Trophoblast cell (in vitro differentiated cells and primary cell): ENCODE results near the gene MTA3.
"Not testable (repeated sequence)": the region's sequence is repeated elsewhere in the genome, so short reads cannot be mapped to it uniquely, and the experiment has no call there.

Experiments used
- DNase-seq, 2 donors: peaks; one replicate each; pipeline ENCODE4 v3.0.0-alpha.2; 2016
- H2AFZ ChIP-seq: 2 replicates; pipeline ENCODE4 v1.6.1; 2013; ENCODE audit warnings: low read length, moderate library complexity, mild to moderate bottlenecking; ENCODE audit not compliant: insufficient read depth, poor library complexity
- H2AK5ac ChIP-seq: 2 replicates; pipeline ENCODE4 v1.6.1; 2013; ENCODE audit warnings: mild to moderate bottlenecking, low read length
- H2BK120ac ChIP-seq: 2 replicates; pipeline ENCODE4 v1.6.1; 2013; ENCODE audit warnings: low read length, mild to moderate bottlenecking, moderate library complexity; ENCODE audit not compliant: insufficient read depth, poor library complexity
- H2BK12ac ChIP-seq: 2 replicates; pipeline ENCODE4 v1.6.1; 2013; ENCODE audit warnings: mild to moderate bottlenecking, low read length, moderate library complexity
- H2BK5ac ChIP-seq: 2 replicates; pipeline ENCODE4 v1.6.1; 2013; ENCODE audit warnings: low read length, low read depth, moderate library complexity, mild to moderate bottlenecking; ENCODE audit not compliant: poor library complexity
- H3K14ac ChIP-seq: 2 replicates; pipeline ENCODE4 v1.6.1; 2013; ENCODE audit warnings: mild to moderate bottlenecking, low read length
- H3K18ac ChIP-seq: 2 replicates; pipeline ENCODE4 v1.6.1; 2013; ENCODE audit warnings: mild to moderate bottlenecking, low read length
- H3K23ac ChIP-seq: 2 replicates; pipeline ENCODE4 v1.6.1; 2013; ENCODE audit warnings: low read length
- H3K27ac ChIP-seq: 2 replicates; pipeline ENCODE4 v1.5.1; 2013; ENCODE audit warnings: low read depth, mild to moderate bottlenecking, inconsistent platforms, low read length, moderate library complexity
- H3K27me3 ChIP-seq: 2 replicates; pipeline ENCODE4 v1.6.1; 2013; ENCODE audit warnings: inconsistent platforms, mild to moderate bottlenecking, low read length, moderate library complexity; ENCODE audit not compliant: insufficient read depth
- H3K36me3 ChIP-seq, 2 experiments: 1 replicate in 1 of 2; 2 replicates in 1 of 2; pipeline ENCODE4 v1.6.1; 2013; ENCODE audit warnings: low read length in 2 of 2, mild to moderate bottlenecking in 2 of 2, moderate library complexity in 1 of 2; ENCODE audit not compliant: insufficient read depth in 2 of 2, control insufficient read depth in 1 of 2
- H3K4ac ChIP-seq: 2 replicates; pipeline ENCODE4 v1.6.1; 2013; ENCODE audit warnings: low read depth, mild to moderate bottlenecking, low read length, moderate library complexity
- H3K4me1 ChIP-seq, 2 experiments: 1 replicate in 1 of 2; 2 replicates in 1 of 2; pipeline ENCODE4 v1.6.1; 2013; ENCODE audit warnings: low read length in 2 of 2, mild to moderate bottlenecking in 2 of 2, moderate library complexity in 1 of 2; ENCODE audit not compliant: insufficient read depth in 2 of 2, control insufficient read depth in 1 of 2
- H3K4me2 ChIP-seq: 2 replicates; pipeline ENCODE4 v1.6.1; 2013; ENCODE audit warnings: inconsistent platforms, mild to moderate bottlenecking, low read length, moderate library complexity
- H3K4me3 ChIP-seq: 2 replicates; pipeline ENCODE4 v1.5.1; 2013; ENCODE audit warnings: mild to moderate bottlenecking, low read depth, low read length, inconsistent platforms
- H3K79me1 ChIP-seq: one replicate; pipeline ENCODE4 v1.6.1; 2013; ENCODE audit warnings: low read length
- H3K79me2 ChIP-seq: 2 replicates; pipeline ENCODE4 v1.6.1; 2013; ENCODE audit warnings: low read length, mild to moderate bottlenecking; ENCODE audit not compliant: control insufficient read depth, insufficient read depth, poor library complexity
- H3K9ac ChIP-seq: 2 replicates; pipeline ENCODE4 v1.6.1; 2013; ENCODE audit warnings: mild to moderate bottlenecking, low read length
- H3K9me3 ChIP-seq: 2 replicates; pipeline ENCODE4 v1.6.1; 2013; ENCODE audit warnings: low read depth, mild to moderate bottlenecking, control low read depth, inconsistent platforms, low read length; ENCODE audit not compliant: insufficient read depth
- H4K12ac ChIP-seq: 2 replicates; pipeline ENCODE4 v1.6.1; 2013; ENCODE audit warnings: low read depth, mild to moderate bottlenecking, low read length, moderate library complexity
- H4K8ac ChIP-seq: 2 replicates; pipeline ENCODE4 v1.6.1; 2013; ENCODE audit warnings: low read depth, mild to moderate bottlenecking, low read length, moderate library complexity
- H4K91ac ChIP-seq: one replicate; pipeline ENCODE4 v1.6.1; 2013; ENCODE audit warnings: low read depth, mild to moderate bottlenecking, low read length, moderate library complexity
- WGBS: extraction: QIAGEN DNeasy Blood & Tissue Kit; methylation state at CpG from one replicate; pipeline ENCODE4 v1.1.7; 2013; ENCODE audit warnings: missing lambda C conversion rate; ENCODE audit not compliant: insufficient read length, insufficient coverage; ENCODE audit errors: extremely low coverage; 5-methylcytosine and 5-hydroxymethylcytosine counted together

Gene MTA3

GRCh38 chr2:42638080-42638784 lies 69.8 kb downstream of the MTA3 start:
- no peak overlapping the region for H3K18ac ChIP-seq
- no peak overlapping the region for H2AK5ac ChIP-seq
- no peak overlapping the region for H3K9ac ChIP-seq
- no peak overlapping the region for H2BK120ac ChIP-seq
- H3K4ac ChIP-seq, result no peak overlapping the region
- H3K79me2 ChIP-seq, result no peaks in the 10 kb centered on the region
- H3K14ac ChIP-seq, result no peak overlapping the region
- H4K12ac ChIP-seq, result no peak overlapping the region
- H3K4me3 ChIP-seq, result no peak overlapping the region
- H4K8ac ChIP-seq, result no peak overlapping the region
- no peaks in the 10 kb centered on the region for H3K9me3 ChIP-seq
- H2BK5ac ChIP-seq, result no peak overlapping the region
- H2BK12ac ChIP-seq, result no peak overlapping the region
- no peak overlapping the region for H3K27ac ChIP-seq
- WGBS, result no CpG with 5 or more reads among the region's 7 CpGs
- no peak overlapping the region for H3K4me2 ChIP-seq
- DNase-seq, result no peak
- H2AFZ ChIP-seq, result no peak overlapping the region
- no peaks in the 10 kb centered on the region for H3K27me3 ChIP-seq
- H3K79me1 ChIP-seq, result no peaks in the 10 kb centered on the region
- no peak overlapping the region for H3K23ac ChIP-seq
- no peaks in the 10 kb centered on the region for H3K4me1 ChIP-seq
- H4K91ac ChIP-seq, result no peak overlapping the region
- H3K36me3 ChIP-seq, result peaks cover 2 to 4% of the 10 kb centered on the region in 2 experiments

DNA sequence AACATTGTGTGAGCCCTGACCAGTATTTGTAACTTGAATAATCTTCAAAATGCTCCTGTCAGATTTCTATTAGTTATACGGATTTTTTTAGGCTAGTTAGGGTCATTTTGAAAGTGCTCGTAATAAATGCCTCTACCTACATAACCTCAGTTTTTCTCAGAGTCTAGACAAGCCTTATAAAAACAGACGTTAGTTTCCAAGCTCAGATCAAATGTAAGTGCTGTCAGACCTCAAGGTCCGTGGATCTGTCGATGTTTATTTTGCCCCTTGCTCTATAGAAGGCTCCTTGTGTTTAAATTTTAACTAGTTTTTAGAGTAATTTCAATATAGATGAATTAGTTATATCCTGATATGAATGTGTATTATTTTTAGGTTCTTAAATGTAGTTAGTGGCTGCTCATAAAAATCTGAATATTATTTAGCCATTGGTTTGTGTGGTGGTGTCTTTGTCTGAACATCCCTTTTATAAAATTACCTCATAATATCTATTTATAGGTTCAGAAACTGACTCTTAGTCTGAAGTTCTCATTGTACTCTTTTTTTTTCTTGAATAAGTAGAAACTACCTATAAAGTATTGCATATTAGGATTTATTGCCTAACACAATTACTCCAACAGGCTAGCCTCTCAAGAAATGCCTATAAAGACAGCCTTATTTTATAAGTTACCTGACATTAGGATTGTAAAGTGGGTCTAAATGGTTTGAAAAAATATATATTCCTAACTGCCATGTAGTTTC lies 71.1 kb downstream of the MTA3 start:
- Histone ChIP-seq H3K36me3 (peaks cover 1 to 4% of the 10 kb centered on the region in 2 experiments), H3K4me1 (no peaks in the 10 kb centered on the region), H2BK12ac (no peak overlapping the region), H3K79me2 (no peaks in the 10 kb centered on the region), H3K9me3 (no peaks in the 10 kb centered on the region), H3K18ac (no peak overlapping the region), H3K4ac (no peak overlapping the region), H3K23ac (no peak overlapping the region), H4K12ac (no peak overlapping the region), H3K9ac (no peak overlapping the region), H2BK120ac (no peak overlapping the region), H3K27me3 (no peaks in the 10 kb centered on the region), H3K4me3 (no peak overlapping the region), H4K91ac (no peak overlapping the region), H2AFZ (no peak overlapping the region), H2BK5ac (no peak overlapping the region), H3K27ac (no peak overlapping the region), H3K79me1 (no peaks in the 10 kb centered on the region), H3K14ac (no peak overlapping the region), H2AK5ac (no peak overlapping the region), H4K8ac (no peak overlapping the region), H3K4me2 (no peak overlapping the region)
- no peak for DNase-seq
- WGBS, result no CpG with 5 or more reads among the region's 5 CpGs

- no peak overlapping the region for H3K4ac ChIP-seq
- no peak overlapping the region for H4K12ac ChIP-seq
- H3K9ac ChIP-seq, result no peak overlapping the region
- no peak overlapping the region for H3K4me2 ChIP-seq
- H3K18ac ChIP-seq, result no peak overlapping the region
- H3K27ac ChIP-seq, result no peak overlapping the region
- H2BK120ac ChIP-seq, result no peak overlapping the region
- no CpG with 5 or more reads among the region's 1 CpG for WGBS
- no peak overlapping the region for H2AK5ac ChIP-seq
- no peaks in the 10 kb centered on the region for H3K79me1 ChIP-seq
- no peak overlapping the region for H2BK12ac ChIP-seq
- H3K23ac ChIP-seq, result no peak overlapping the region
- no peak overlapping the region for H3K14ac ChIP-seq
- H3K9me3 ChIP-seq, result no peaks in the 10 kb centered on the region
- no peak for DNase-seq
- no peaks in the 10 kb centered on the region for H3K27me3 ChIP-seq
- no peak overlapping the region for H4K8ac ChIP-seq
- H3K4me3 ChIP-seq, result no peak overlapping the region
- H3K36me3 ChIP-seq, result peaks cover 1 to 6% of the 10 kb centered on the region in 2 experiments
- H3K79me2 ChIP-seq, result no peaks in the 10 kb centered on the region
- H4K91ac ChIP-seq, result no peak overlapping the region
- no peak overlapping the region for H2AFZ ChIP-seq
- no peaks in the 10 kb centered on the region for H3K4me1 ChIP-seq
- H2BK5ac ChIP-seq, result no peak overlapping the region
Measured at GRCh38 chr2:42640261-42640660, 71.8 kb downstream of the MTA3 start.

- not testable (repeated sequence) for H3K9me3 ChIP-seq, H2BK5ac ChIP-seq, H2AK5ac ChIP-seq, H2AFZ ChIP-seq, H3K23ac ChIP-seq, H4K91ac ChIP-seq, H2BK120ac ChIP-seq, H3K14ac ChIP-seq, H4K12ac ChIP-seq, H3K4me2 ChIP-seq, DNase-seq, H3K4ac ChIP-seq, H4K8ac ChIP-seq, H3K36me3 ChIP-seq, H2BK12ac ChIP-seq, H3K27me3 ChIP-seq, H3K18ac ChIP-seq, H3K4me1 ChIP-seq, H3K27ac ChIP-seq, H3K79me1 ChIP-seq, H3K4me3 ChIP-seq, H3K79me2 ChIP-seq, H3K9ac ChIP-seq
- WGBS, result no CpG with 5 or more reads among the region's 2 CpGs
Measured at GRCh38 chr2:42642371-42642770, 73.9 kb downstream of the MTA3 start.
